DOHH2 (cell line): ENCODE data around the gene ZNF585A.

Experiments
- H3F3A ChIP-seq: fragments of 200-600 bp; sonication (generic), shearing (Covaris generic); 2 replicates; pipeline ENCODE4 v1.6.0; 2016; ENCODE audit warnings: antibody characterized with exemption, mild to moderate bottlenecking; ENCODE audit not compliant: control insufficient read depth, insufficient read depth
- H3K27ac ChIP-seq: fragments of 200-600 bp; sonication (generic); 2 replicates; pipeline ENCODE4 v1.5.1; 2014; ENCODE audit warnings: low read depth, mild to moderate bottlenecking, low read length, moderate library complexity
- H3K27me3 ChIP-seq: fragments of 200-600 bp; sonication (generic); 2 replicates; pipeline ENCODE4 v1.6.1; 2014; ENCODE audit warnings: mild to moderate bottlenecking, low read length, mixed read lengths; ENCODE audit not compliant: control insufficient read depth
- H3K36me3 ChIP-seq: fragments of 200-600 bp; sonication (generic); 2 replicates; pipeline ENCODE4 v1.6.1; 2014; ENCODE audit warnings: mild to moderate bottlenecking, low read length, moderate library complexity, mixed read lengths; ENCODE audit not compliant: control insufficient read depth
- H3K4me1 ChIP-seq: fragments of 200-600 bp; sonication (generic); 2 replicates; pipeline ENCODE4 v1.6.1; 2014; ENCODE audit warnings: mild to moderate bottlenecking, low read length, mixed read lengths; ENCODE audit not compliant: control insufficient read depth
- H3K4me2 ChIP-seq: fragments of 200-600 bp; sonication (generic); 2 replicates; pipeline ENCODE4 v1.6.0; 2014; ENCODE audit warnings: mild to moderate bottlenecking, low read length, moderate library complexity
- H3K4me3 ChIP-seq: fragments of 200-600 bp; sonication (generic); 2 replicates; pipeline ENCODE4 v1.5.1; 2014; ENCODE audit warnings: mild to moderate bottlenecking, low read length, mixed read lengths
- H3K79me2 ChIP-seq: fragments of 200-600 bp; sonication (generic); 2 replicates; pipeline ENCODE4 v1.6.1; 2014; ENCODE audit warnings: mild to moderate bottlenecking, low read length, mixed read lengths; ENCODE audit not compliant: control insufficient read depth
- H3K9me2 ChIP-seq: fragments of 200-600 bp; sonication (generic); replicated peaks from 2 replicates; pipeline ENCODE4 v1.6.1; 2014; ENCODE audit warnings: mild to moderate bottlenecking, low read length, mixed read lengths; ENCODE audit not compliant: control insufficient read depth
- H3K9me3 ChIP-seq: fragments of 200-600 bp; sonication (generic); 2 replicates; pipeline ENCODE4 v1.6.1; 2014; ENCODE audit warnings: antibody characterized with exemption, low read length, mixed read lengths; ENCODE audit not compliant: control insufficient read depth, insufficient read depth
- H4K20me1 ChIP-seq: fragments of 200-600 bp; sonication (generic); 2 replicates; pipeline ENCODE4 v1.6.0; 2014; ENCODE audit warnings: low read depth, mild to moderate bottlenecking, antibody characterized with exemption, low read length, moderate library complexity; ENCODE audit not compliant: control insufficient read depth, insufficient read depth
- CTCF ChIP-seq: fragments of 200-600 bp; sonication (generic); IDR thresholded peaks from one replicate; pipeline ENCODE4 v1.5.1; 2014; ENCODE audit warnings: antibody characterized with exemption, mild to moderate bottlenecking, low read depth, low read length; ENCODE audit not compliant: poor library complexity, severe bottlenecking
- EZH2phosphoT487 ChIP-seq: fragments of 200-600 bp; sonication (generic); IDR thresholded peaks from 2 replicates; pipeline ENCODE4 v1.6.1; 2017; ENCODE audit warnings: borderline replicate concordance, mild to moderate bottlenecking, antibody characterized with exemption, low read length, moderate library complexity, mixed read lengths

The ZNF585A gene

GRCh38 chr19:37218592-37218935, 46.1 kb upstream of the ZNF585A start:
- Histone ChIP-seq H3K79me2 (peaks cover 26% of the 10 kb centered on the region), H3K27ac (peak overlapping the region; percentile 68), H3K4me1 (peaks cover 8% of the 10 kb centered on the region), H3K9me3 (peaks cover 25% of the 10 kb centered on the region), H3F3A (peaks cover 3% of the 10 kb centered on the region; the same call in 1 of the 2 replicates), H3K9me2 (no peaks in the 10 kb centered on the region), H3K27me3 (no peaks in the 10 kb centered on the region), H4K20me1 (no peaks in the 10 kb centered on the region), H3K4me2 (peak overlapping the region; percentile 95), H3K36me3 (peaks cover 28% of the 10 kb centered on the region), H3K4me3 (peak overlapping the region; percentile 99)
- TF ChIP-seq EZH2phosphoT487: no peak
- TF ChIP-seq CTCF: no peak

GRCh38 chr19:37217775-37218591, 45.5 kb upstream of the ZNF585A start, which contains the start of gene ZNF383:
Gene ZNF383, plus strand, starts transcription at chr19:37218214. Its CDS starts 12,240 bp downstream, at chr19:37230454.
- H3K27ac ChIP-seq: peak within 1 kb of the TSS; percentile 68
- H3K4me1 ChIP-seq: peaks cover 8% of the 10 kb centered on the region
- H3K27me3 ChIP-seq: no peaks in the 10 kb centered on the region
- no peaks in the 10 kb centered on the region for H3K9me2 ChIP-seq
- H3K4me2 ChIP-seq: peak within 1 kb of the TSS; percentile 95
- H4K20me1 ChIP-seq: no peaks in the 10 kb centered on the region
- H3K9me3 ChIP-seq: peaks cover 25% of the 10 kb centered on the region
- H3K79me2 ChIP-seq: peaks cover 26% of the 10 kb centered on the region
- peak within 1 kb of the TSS; percentile 99 for H3K4me3 ChIP-seq
- peaks cover 28% of the 10 kb centered on the region for H3K36me3 ChIP-seq
- TF ChIP-seq CTCF (no peak), EZH2phosphoT487 (no peak)
- peaks cover 3% of the 10 kb centered on the region; the same call in 1 of the 2 replicates for H3F3A ChIP-seq

- Histone ChIP-seq H3K36me3 (peaks cover 25% of the 10 kb centered on the region), H3K27ac (peak overlapping the region; percentile 68; the same call in 1 of the 2 replicates), H3K4me3 (peak overlapping the region; percentile 99), H4K20me1 (no peaks in the 10 kb centered on the region), H3K9me2 (no peaks in the 10 kb centered on the region), H3K4me1 (peaks cover 8% of the 10 kb centered on the region), H3K4me2 (peak overlapping the region; percentile 95), H3F3A (peaks cover 3% of the 10 kb centered on the region; the same call in 1 of the 2 replicates), H3K79me2 (peaks cover 26% of the 10 kb centered on the region), H3K9me3 (peaks cover 31% of the 10 kb centered on the region), H3K27me3 (no peaks in the 10 kb centered on the region)
- TF ChIP-seq CTCF (no peak), EZH2phosphoT487 (no peak)
Observed at GRCh38 chr19:37217480-37217774, 44.9 kb upstream of the ZNF585A start.
